C4-2B (cell line): ENCODE results near the gene ATRAID.

Source experiments
- ZFX ChIP-seq: fragments of 450-650 bp; IDR thresholded peaks from 2 replicates; pipeline ENCODE4 v1.6.1; 2017
- TF ChIP-seq, protein P1 (sequence below): fragments of 450-650 bp; conservative IDR thresholded peaks from 2 replicates; pipeline ENCODE4 v1.5.1; 2017; ENCODE audit warnings: mild to moderate bottlenecking

DNA sequence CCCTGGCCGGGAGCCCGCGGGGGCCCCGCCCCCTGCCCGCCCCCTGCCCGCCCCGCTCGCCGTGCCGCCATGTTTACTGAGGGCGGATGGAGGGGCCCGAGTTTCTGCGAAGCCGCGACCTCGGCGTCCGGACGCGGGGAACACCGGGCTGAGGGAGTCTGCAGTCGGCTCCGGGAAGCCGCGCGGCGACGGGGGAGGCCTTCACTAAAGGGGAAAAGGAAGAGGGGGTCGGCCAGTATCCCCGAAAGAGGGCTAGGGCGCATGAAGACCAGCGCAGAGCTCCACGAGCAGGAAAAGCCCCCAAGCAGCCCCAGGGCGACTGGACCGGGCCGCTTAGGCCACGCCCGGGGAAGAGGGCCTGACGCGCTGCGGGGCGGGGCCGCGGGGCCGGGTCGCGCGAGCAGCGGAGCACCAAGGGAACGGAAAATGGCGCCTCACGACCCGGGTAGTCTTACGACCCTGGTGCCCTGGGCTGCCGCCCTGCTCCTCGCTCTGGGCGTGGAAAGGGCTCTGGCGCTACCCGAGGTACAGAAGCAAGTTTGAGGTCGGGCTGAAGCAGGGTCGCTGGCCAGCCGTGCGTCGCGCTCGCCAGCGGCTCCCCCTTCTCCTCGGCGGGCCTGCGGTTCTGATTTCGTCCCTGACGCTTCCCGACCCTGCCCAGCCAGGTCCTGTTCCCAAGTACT is at the start of gene ATRAID, which contains the start of gene SLC5A6:
- TF ChIP-seq, protein P1, sequence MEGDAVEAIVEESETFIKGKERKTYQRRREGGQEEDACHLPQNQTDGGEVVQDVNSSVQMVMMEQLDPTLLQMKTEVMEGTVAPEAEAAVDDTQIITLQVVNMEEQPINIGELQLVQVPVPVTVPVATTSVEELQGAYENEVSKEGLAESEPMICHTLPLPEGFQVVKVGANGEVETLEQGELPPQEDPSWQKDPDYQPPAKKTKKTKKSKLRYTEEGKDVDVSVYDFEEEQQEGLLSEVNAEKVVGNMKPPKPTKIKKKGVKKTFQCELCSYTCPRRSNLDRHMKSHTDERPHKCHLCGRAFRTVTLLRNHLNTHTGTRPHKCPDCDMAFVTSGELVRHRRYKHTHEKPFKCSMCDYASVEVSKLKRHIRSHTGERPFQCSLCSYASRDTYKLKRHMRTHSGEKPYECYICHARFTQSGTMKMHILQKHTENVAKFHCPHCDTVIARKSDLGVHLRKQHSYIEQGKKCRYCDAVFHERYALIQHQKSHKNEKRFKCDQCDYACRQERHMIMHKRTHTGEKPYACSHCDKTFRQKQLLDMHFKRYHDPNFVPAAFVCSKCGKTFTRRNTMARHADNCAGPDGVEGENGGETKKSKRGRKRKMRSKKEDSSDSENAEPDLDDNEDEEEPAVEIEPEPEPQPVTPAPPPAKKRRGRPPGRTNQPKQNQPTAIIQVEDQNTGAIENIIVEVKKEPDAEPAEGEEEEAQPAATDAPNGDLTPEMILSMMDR, result no peak
- TF ChIP-seq ZFX, result peak; percentile 91
